NCI-H2081 treated with DMSO at 0.1 percent for 48 hours (cell line): Measurements from ENCODE around the gene ARHGEF10L.

ENCODE experiments used
- DNase-seq: peaks from one replicate; lab custom pipeline; 2025; lab: John Stamatoyannopoulos, UW

The ARHGEF10L gene

DNA sequence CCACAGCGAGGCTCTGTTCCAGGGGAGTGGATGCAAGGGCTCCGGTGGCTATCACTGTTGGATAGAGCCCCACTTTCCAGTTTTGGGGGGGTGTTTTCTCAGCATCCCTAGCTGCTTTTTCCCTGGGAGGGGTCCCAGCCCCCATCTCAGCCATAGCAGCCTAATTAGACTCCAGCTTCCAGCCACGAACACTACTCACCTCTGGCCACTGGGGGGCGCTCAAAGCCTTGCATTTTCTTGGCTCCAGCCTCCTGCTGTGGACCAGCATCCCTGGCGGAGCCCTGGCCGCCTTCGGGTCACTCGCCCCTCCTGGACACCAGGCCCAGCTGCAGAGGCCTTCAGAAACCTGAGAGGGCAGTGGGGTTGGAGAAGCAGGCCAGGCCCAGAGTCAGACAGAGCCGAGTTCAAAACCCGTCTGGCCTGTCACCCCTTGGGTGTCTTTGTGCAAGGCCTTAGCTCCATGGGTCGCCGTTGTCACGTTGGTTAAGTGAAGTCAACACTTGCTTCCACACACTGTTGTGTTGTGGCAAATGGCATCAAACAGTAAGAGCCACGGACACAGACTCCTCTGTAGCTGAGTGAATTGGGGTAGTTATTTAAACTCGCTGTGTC is 122.2 kb downstream of the ARHGEF10L start:
- DNase-seq: no peak

DNA sequence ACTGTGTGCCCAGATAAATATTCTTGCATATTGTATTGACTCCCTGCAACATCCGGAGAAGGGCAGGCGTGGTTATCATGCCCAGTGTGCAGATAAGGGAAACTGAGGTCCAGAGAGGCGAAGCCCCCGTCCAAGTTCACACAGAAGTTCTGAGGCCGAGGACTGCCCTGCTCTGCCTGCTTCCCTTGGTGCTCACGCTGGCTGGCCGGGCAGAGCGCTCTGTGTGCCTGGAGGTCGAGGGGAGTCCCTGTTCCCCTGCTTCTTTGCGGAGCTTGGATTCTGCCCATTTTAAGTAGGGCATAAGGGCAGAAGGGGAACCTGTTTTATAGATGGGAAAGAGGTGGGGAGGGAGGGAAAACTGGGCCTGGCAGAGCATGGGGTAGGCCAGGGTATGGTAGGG is 122.8 kb downstream of the ARHGEF10L start:
- no peak for DNase-seq

DNA sequence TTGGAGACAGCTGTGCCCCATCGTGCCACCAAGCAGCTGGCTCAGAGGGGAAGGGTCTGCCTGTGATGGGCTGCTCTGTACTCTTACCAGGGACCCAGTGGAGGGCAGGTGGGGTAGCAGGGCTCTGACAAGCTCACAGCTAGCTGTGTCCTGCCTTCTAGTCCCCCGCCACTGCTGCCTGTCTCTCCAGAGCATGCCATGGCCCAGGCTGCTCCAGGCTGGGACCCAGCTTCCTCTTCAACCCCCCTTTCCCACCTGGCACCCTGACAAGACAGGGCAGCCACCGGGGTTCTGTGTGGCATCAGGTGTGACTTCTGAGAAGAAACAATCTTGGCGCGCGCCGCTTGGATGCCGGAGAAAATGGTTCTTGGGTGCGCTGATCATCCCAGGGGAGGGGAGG is 123.3 kb downstream of the ARHGEF10L start:
- DNase-seq: no peak

DNA sequence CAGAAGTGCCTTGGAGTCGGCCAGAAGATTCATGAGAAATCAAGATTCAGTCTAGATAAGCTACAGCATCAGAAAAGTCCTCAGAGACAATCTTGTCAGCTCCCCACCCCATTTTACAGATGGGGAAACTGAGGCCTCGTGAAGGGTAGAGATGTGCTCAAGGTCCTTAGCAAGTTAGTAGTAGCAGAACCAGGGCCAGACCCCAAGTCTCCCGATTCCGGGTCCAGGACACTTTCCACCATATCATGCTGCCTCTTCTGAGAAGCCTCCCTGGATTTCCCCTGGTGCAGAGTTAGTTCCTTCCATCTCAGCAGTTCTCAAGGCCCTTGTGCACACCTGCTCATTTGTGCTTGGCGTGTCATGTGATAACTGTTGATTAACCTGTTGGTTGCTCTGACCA is 124.1 kb downstream of the ARHGEF10L start:
- DNase-seq: no peak

DNA sequence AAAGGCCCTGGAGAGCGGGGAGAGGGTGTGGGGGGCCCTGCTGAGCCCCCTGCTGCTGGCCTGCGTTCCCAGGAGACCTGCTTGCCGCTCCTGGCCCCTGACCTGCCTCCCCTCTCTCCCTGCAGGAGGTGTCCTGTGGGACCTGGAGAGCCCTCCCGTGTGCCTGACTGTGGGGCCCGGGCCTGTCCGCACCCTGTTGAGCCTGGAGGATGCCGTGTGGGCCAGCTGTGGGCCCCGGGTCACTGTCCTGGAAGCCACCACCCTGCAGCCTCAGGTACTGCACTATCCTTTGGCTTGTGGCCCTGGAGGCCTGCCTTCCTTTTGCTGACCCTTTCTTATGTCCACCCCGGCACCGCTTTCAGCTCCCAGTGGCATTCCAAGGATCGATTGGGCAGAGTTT is 124.8 kb downstream of the ARHGEF10L start:
- DNase-seq: no peak

DNA sequence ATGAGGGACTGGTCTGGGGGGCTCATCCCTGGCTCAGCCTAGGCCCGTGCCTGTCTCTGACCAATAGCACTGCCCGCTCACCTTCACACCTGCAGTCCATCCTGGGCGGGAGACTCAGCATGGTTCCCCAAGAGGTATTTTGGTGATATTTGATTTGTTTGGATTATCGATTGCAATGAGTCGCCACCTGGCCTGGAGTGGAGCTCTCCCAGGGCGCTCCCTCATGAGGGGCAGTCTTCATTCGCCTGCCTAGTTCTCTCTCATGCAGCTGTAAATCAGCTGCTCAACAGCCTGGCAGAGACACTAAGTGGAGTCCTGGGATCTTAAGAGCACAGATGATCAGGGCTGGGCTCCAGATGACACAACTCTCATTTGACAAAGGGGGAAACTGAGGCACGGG is 125.6 kb downstream of the ARHGEF10L start:
- DNase-seq: no peak

DNA sequence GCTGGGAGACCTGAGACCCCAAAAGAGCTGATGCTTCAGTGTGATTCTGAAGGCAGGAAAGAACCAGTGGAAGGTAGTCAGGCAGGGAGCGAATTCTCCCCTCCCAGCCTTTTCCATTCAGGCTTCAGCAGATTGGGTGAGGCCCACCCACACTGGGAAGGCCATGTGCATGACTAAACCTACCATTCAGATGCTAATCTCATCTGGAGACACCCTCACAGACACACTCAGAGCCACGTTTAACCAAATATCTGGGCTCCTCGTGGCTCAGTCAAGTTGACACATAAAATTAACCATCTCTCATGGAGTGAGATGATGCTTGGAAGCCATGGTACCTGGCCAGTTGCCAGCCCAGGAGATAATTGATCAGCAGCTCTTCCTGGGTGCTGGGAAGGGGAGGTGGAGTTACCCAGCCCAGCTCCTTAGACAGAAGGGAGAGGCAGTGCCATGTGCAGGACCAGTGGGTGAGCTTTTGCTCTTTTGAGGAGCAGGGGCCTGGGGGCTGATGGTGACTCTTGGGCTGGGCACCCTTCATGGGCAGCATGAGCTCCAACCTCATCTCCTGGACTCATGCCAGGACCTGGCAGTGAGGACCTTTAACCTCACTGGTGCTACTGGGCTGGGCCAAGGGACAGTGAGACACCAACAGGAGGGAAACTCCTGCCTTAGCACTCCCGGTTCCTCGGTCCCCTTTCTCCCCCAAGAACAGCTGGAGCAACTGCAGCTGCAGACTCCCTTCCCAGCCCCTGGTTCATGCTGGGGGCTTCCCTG is 126.6 kb downstream of the ARHGEF10L start:
- no peak for DNase-seq

DNA sequence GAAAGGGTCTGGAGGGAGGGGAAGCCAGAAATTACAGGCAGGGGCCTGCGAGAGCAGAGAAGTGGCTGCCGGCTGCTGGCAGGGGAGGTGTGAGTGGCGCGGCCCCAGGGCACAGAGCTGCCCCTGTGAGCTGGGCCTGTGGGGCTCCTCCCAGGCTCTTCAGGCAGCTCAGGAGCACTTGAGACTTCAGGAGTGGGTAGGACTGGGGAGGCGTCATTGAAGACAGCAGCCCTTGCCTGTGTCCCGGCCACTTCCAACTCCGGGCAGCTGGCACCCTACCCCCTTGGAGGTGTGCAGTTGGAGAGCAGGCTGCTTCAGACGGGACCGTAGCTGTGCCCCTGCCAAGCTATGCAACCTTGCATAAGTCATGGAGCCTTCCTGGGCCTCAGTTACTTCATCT is 128.1 kb downstream of the ARHGEF10L start:
- no peak for DNase-seq

DNA sequence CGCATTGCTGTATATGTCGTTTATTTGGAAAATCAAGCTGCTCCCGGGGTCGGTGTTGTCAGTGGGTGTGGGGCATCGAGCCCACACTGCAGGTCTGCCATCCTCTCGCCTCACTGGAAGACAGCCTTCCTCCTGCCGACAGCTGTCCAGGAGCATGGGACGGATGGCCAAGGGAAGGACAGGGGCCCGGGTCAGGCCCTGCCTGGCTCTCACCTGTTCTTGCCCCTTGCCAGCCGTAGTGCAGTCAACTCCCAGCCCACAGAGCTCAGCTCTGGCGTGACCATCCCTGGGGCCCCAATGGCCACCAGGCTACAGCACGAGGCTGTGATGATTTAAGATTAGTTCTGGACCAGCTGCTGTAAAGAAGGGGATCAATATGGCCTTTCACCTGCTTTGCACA is 128.7 kb downstream of the ARHGEF10L start:
- DNase-seq: no peak

DNA sequence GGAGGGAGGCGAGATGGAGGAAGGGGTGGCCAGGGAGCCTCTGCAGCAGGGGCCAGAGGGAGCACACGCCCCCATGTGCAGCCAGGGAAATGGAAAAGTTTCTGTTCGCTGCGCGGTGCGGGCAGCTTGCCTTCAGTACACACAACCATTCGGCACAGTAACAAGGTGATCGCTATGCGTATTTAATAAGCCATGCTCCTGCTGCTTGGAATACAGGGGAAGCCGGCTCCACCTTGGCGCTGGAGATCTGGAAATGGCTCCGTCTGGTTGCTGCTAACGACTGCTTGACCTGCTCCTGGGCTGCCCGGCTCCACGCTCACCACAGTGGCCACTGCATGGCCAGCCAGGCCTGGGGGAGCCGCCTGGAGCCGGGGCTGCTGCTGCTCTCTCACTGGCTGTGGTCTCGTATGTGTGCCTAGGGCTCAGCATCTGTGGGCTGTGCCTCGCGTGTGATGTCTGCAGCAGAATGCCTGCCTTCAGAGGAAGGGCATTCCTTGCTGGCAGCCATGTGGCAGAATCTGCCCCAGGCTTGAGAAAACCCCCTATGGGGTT is 129.2 kb downstream of the ARHGEF10L start:
- no peak for DNase-seq

DNA sequence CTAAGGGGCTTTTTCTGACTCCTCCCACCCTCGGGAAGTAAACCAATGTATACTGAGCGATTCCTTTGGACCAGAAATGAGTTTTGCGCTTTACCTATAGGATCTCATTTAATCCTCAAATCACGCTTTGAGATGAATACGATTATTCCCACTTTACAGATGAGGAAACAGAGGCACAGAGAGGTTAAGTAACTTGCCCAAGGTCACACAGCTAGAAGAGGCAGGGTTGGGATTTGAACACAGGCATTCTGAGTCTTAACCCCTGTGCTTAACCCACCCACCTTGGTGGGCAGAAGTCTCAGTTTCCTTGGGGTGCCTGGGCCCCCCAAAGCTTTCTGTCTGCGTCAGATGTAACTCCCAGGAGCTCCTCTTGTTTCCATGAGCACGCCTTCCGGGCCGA is 129.8 kb downstream of the ARHGEF10L start:
- no peak for DNase-seq

DNA sequence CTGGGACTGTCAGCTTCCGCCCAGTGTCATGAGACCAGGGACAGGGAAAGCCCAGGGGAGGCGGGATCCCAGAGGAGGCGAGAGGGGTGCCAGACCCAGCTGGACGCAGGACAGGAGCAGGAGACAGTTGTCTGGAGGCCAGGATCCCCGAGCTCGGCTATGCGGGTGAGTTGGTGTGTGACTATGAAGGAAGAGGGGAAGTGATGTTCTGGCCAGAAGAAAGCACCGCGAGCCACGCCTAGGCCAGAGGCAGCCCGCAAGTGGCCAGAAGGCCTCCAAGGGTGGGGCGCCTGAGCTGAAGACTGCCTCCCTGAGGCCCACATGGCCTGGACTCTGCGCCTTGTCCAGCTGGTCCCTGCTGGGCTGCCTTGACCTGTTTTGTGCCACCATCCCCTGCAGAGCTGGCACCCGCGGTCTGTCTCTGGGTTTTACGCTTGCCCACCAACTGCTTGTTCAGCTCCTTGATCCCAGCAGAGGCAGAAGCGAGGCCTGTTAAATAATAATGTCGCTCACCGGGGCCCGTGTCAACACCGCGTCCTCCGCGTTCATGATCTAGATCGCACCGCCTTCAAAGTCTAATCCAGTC is 130.5 kb downstream of the ARHGEF10L start:
- DNase-seq: no peak

DNA sequence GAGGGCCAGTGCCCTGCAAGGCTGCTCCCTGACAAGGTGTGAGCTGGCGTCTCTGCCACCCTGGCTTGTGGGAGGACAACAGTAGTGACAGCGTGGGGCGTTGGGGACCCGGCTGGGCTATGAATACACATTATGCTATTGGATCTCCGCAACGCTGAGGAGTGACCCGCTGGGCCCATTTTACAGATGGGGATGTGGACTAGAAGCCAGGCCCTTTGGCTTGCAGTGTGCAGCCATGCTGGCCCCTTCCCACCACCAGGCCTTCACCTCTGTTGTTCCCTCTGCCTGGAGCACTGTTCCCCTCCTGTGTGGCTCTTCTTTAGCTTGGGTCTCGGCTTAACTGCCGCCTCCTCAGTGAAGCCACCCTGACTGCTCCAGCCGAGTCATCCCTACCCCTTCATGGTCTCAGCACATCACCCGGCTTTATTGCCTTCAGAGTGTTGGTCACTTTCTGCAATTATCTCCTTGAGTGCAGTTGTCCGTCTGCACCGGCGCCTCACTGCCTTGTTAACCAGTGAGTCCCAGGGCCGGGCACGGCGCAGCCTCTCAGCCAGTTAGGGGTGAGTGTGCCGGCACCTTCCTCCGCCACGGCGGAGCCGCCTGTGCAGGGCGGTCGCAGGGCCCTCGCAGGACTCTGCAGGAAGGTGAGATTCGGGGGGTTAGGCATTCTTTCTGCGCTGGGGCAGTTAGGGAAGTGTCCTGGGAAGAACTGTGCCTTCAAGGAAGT is 131.3 kb downstream of the ARHGEF10L start:
- DNase-seq: no peak

DNA sequence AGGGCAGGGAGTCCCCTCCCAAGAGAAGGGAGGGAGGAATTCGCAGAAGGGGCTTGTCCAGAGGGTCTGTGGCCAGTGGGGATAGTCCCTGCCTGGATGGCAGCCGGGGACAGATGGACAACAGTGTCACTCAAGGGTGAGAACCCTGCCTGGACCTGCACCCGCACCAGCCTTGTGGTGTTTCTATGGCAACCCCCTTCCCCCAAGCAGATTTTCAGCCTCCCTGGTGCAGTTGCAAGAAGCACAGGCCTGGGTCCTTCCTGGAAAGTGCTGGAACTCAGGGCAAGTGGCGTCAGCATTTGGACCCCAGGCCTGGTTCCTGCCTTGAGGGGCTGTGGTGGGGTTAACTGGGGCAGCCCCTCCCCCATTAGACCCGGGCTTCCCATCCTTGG is 131.8 kb downstream of the ARHGEF10L start:
- no peak for DNase-seq

DNA sequence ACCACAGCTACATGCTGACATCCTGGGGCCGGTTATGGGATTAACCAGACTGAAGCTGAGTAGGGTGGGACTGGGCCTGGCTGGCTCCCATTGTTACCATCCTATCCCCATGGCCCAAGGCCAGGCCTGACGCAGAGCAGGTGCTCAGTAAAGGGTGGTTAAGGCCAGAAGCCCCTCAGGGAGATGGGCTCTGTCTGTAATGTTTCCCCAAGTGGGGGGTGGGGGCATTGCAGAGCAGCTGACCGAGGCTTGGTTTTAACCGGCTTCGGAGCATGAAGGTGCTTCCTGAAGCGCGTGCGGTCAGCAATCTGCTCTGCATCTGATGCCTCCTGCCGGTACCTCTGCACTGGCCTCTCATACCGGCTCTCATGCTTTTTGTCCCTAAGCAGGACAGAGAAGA is 132.2 kb downstream of the ARHGEF10L start:
- DNase-seq: no peak

DNA sequence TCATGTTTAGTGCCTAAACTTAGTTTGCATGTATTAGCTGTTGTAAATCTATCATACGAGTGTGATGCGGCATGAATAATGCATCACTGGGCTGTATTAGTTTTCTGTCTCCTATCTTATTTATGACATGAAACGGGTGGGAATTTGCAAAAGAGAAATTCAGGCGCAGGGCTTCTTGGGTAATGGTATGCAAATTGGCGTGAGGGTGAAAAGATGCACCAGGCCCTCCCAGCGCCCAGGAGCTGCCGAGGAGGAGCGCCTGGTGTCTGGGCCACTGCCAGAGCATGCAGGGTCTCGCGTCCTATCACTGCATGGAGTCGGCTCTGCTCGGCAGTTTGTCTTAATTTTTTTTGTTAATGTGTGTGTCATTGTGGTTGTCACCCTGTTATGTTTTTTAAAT is 132.7 kb downstream of the ARHGEF10L start:
- DNase-seq: no peak

DNA sequence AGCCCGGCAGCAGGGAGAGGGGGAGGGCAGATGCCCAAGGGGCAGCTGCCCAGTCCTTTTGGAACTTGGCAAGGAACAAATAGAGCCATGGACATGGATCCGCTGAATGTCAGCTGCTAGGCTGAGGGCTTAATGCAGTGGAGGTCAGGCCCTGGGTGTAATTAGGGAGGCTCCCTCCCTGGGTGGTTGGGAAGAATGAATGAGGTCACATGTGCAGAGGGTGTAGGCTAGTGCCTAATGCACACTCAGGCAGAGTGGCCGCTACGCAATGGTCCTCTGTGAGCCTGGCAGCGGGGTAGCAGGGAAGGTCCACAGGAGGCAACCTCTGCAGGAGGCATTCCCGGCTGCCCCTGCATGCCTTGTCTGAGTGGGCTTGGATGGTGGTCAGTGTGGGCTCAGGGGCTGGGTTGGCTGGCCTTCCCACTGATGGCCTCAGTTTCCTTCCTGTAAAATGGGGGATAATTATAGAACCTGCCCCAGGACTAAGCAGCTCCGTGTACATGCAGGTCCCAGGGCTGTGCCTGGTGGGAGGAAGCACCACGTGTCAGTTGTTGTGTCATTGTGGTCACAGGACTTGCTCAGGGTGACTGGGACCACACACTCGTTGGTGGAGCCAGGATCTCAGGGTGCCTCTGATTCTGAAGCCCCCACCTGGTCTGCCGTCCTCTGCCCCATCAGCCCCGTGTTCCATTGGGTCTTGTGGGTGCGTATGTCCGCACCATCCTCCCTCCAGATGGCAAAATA is 134.0 kb downstream of the ARHGEF10L start:
- no peak for DNase-seq

DNA sequence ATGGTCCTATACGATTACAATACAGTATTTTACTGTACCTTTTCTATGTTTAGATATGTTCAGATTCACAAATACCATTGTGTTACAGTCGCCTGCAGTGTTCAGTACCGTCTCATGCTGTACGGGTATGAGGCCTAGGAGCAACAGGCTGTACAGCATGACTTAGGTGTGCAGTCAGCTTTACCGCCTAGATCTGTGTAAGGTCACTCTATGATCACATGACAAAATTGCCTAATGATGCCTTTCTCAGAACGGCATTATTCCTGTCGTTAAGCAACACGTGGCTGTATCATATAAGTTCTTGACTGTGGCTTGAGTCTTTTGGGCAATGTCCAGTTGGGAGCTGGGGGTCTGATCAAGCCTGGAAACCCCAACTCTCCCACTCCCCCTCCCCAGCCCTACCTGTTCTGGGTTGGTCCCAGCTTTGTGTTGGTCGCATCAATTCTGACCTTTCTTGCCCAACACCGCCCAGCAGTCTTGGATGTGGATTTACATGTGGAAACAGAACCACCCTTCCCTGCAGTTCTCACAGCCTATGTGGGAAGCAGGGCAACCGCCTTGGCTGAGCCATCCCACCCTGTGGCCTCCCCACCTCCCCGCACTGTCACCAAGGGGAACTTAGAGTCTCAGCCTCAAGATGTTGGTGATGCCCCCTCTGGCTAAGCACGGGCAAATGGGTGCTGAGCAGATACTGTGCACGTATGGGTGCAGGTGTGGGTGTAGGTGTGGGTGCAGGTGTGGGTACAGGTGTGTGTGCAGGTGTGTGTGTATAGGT is 135.4 kb downstream of the ARHGEF10L start:
- DNase-seq: no peak

DNA sequence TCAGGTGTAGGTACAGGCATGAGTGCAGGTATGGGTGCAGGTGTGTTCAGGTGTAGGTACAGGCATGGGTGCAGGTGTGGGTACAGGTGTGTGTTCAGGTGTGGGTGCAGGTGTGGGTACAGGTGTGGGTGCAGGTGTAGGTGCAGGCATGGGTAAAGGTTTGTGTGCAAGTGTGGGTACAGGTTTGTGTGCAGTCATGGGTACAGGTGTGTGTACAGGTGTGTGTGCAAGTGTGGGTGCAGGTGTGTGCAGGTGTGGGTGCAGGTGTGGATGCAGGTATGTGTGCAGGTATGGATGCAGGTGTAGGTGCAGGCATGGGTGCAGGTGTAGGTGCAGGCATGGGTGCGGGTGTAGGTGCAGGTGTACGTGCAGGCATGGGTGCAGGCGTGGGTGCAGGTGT is 136.2 kb downstream of the ARHGEF10L start:
- no peak for DNase-seq

DNA sequence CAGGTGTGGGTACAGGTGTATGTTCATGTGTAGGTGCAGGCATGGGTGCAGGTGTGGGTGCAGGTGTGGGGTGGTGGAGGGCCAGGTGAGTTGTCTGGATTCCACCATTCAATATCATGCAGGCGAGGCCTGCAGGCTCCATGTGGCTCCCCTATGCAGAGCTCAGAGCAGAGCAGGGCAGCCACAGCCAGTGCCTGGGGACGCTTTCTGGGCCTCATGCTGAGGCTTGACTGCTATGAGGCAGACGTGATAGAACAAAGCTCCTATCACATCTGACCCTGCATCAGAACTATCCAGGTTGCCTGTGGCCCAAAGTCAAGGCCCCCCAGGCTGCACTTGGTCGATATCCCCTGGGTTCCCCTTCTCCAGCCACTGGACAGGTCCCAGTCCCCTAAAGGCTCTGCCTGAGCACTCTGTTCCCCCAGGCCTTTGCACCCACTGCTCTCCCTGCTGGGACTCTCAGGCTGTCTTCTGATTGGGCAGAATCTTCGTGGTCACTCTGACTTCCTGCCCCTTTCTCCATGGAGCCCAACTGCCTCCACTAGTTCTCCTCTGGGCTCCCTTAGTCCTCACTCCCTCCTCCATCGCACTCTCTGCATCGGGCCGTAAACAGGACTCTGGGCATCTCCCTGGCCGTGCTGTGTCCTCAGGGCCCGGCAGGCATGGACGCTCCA is 137.0 kb downstream of the ARHGEF10L start:
- no peak for DNase-seq

DNA sequence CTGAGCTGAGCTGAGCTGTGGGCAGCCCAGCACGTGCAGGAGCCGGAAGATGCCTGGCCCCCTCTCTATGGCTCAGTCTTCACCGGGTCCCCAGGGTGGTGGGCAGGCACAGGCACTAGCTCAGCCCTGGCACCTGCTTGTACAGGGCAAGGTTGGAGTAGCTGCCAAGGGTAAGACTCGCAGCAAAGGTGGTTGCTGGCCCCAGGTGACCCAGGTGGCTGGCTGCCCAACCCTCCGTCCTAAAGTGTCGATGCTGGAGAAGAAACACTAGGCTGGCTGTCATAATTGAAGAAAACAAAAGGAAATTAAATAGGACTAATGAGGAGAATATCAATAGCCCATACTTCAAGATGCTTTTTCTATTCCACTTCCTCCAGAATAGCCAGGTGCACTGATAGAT is 138.5 kb downstream of the ARHGEF10L start:
- no peak for DNase-seq
